CD4-positive, alpha-beta memory T cell (primary cell): ENCODE results near the gene AJAP1. TPM values are rescaled to one million over a fixed set of nuclear protein-coding genes. Genes with fewer than 3 reads are reported as not detected.
"Not testable (repeated sequence)": the region's sequence is repeated elsewhere in the genome, so short reads cannot be mapped to it uniquely, and the experiment has no call there.

Source experiments
- CTCF ChIA-PET: fragments of 350-600 bp; sonication (Branson Sonifier 250); formaldehyde crosslinking; loops from one replicate; lab custom pipeline; 2021; ENCODE audit warnings: inconsistent platforms; ENCODE audit not compliant: partially characterized antibody; lab: Charles Lee
- POLR2A ChIA-PET: fragments of 350-600 bp; sonication (Branson Sonifier 250); formaldehyde crosslinking; loops from one replicate; lab custom pipeline; 2021; ENCODE audit not compliant: partially characterized antibody; lab: Charles Lee
- DNase-seq, 5 donors: peaks; one replicate each; pipeline versions ENCODE4 v3.0.0 to v3.0.0-alpha.2; 2020 to 2022; ENCODE audit warnings: mixed read lengths in 1 of 5
- H3K27ac ChIP-seq: one replicate; pipeline ENCODE4 v1.7.0; 2013; ENCODE audit warnings: low read depth, low read length
- H3K27me3 ChIP-seq: 2 replicates; pipeline ENCODE4 v1.7.0; 2013; ENCODE audit warnings: mild to moderate bottlenecking, low read length, moderate library complexity; ENCODE audit not compliant: insufficient read depth
- H3K36me3 ChIP-seq: 2 replicates; pipeline ENCODE4 v1.7.0; 2013; ENCODE audit warnings: mild to moderate bottlenecking, low read length, moderate library complexity; ENCODE audit not compliant: insufficient read depth
- H3K4me1 ChIP-seq: 2 replicates; pipeline ENCODE4 v1.7.0; 2013; ENCODE audit warnings: mild to moderate bottlenecking, low read length, moderate library complexity; ENCODE audit not compliant: insufficient read depth
- H3K4me3 ChIP-seq, 2 donors: one replicate each; pipeline ENCODE4 v1.7.0; 2013; ENCODE audit warnings: low read length in 2 of 2, mild to moderate bottlenecking in 1 of 2
- H3K9me3 ChIP-seq, 2 donors: one replicate each; pipeline ENCODE4 v1.7.0; 2013; ENCODE audit warnings: low read length in 2 of 2, control low read depth in 1 of 2; ENCODE audit not compliant: control insufficient read depth in 1 of 2
- H3K27ac Mint-ChIP-seq, 7 donors: one replicate each; pipeline ENCODE4 v1.8.0; 2020 to 2021; ENCODE audit warnings: mixed read lengths in 7 of 7, mild to moderate bottlenecking in 6 of 7, inconsistent platforms in 3 of 7, moderate library complexity in 3 of 7
- H3K27me3 Mint-ChIP-seq, 2 donors: one replicate each; pipeline ENCODE4 v1.8.0; 2020 to 2021; ENCODE audit warnings: mixed read lengths in 2 of 2
- H3K36me3 Mint-ChIP-seq, 2 donors: one replicate each; pipeline ENCODE4 v1.8.0; 2020 to 2021; ENCODE audit warnings: mixed read lengths in 2 of 2, inconsistent platforms in 1 of 2, mild to moderate bottlenecking in 1 of 2
- H3K4me1 Mint-ChIP-seq, 4 donors: one replicate each; pipeline ENCODE4 v1.8.0; 2020 to 2021; ENCODE audit warnings: mixed read lengths in 4 of 4, mild to moderate bottlenecking in 1 of 4
- H3K4me3 Mint-ChIP-seq, 8 donors: one replicate each; pipeline ENCODE4 v1.8.0; 2020 to 2021; ENCODE audit warnings: mixed read lengths in 8 of 8, mild to moderate bottlenecking in 7 of 8, moderate library complexity in 6 of 8, inconsistent platforms in 3 of 8
- H3K9me3 Mint-ChIP-seq, 8 donors: one replicate each; pipeline ENCODE4 v1.8.0; 2020 to 2021; ENCODE audit warnings: mixed read lengths in 8 of 8, mild to moderate bottlenecking in 5 of 8, inconsistent platforms in 3 of 8, moderate library complexity in 1 of 8
- intact Hi-C: fragments of 100-400 bp; cut with micrococcal nuclease; formaldehyde crosslinking; loops from one replicate; pipeline ENCODE4 v1.15.1; 2023
- polyA plus RNA-seq, 2 donors: library from polyadenylated mRNA; unstranded; fragments of 300-500 nt; fragmentation: Illumina TruSeq; gene quantifications; one replicate each; pipeline ENCODE4 v1.2.3, GENCODE V29; 2021
- total RNA-seq, 2 experiments: library from RNA; stranded (reverse); gene quantifications; one replicate each; pipeline ENCODE4 v1.2.3, GENCODE V29; 2021

The AJAP1 gene
- total and polyA plus RNA-seq, 4 experiments from 2014 or later = 0.09 TPM; not detected in 3

GRCh38 chr1:4615138-4615470 is 39.3 kb upstream of the AJAP1 start:
- Histone ChIP-seq H3K36me3 (no peaks in the 10 kb centered on the region), H3K9me3 (peaks cover 0 to 5% of the 10 kb centered on the region in 2 donors), H3K4me3 (no peak overlapping the region), H3K27me3 (no peaks in the 10 kb centered on the region), H3K4me1 (no peaks in the 10 kb centered on the region), H3K27ac (no peak overlapping the region)
- Mint-ChIP-seq H3K4me1 (no peaks in the 10 kb centered on the region), H3K27ac (no peak overlapping the region), H3K36me3 (peaks cover 0 to 2% of the 10 kb centered on the region in 2 donors), H3K27me3 (peaks cover 5 to 15% of the 10 kb centered on the region in 2 donors), H3K4me3 (no peak overlapping the region), H3K9me3 (peaks cover 0 to 12% (median 9%) of the 10 kb centered on the region in 8 donors)
- no peak for DNase-seq
- intact Hi-C loops = no loop called here
- ChIA-PET CTCF (no interaction called here), POLR2A (no interaction called here)

GRCh38 chr1:4615501-4615900 is 38.9 kb upstream of the AJAP1 start:
- no peaks in the 10 kb centered on the region for H3K27me3 ChIP-seq
- no peaks in the 10 kb centered on the region for H3K4me1 Mint-ChIP-seq
- H3K4me1 ChIP-seq = no peaks in the 10 kb centered on the region
- H3K9me3 Mint-ChIP-seq = peaks cover 0 to 8% (median 7%) of the 10 kb centered on the region in 8 donors
- POLR2A ChIA-PET = no interaction called here
- H3K9me3 ChIP-seq = peaks cover 0 to under 1% of the 10 kb centered on the region in 2 donors
- CTCF ChIA-PET = no interaction called here
- DNase-seq = no peak
- peaks cover 5 to 15% of the 10 kb centered on the region in 2 donors for H3K27me3 Mint-ChIP-seq
- H3K36me3 ChIP-seq = no peaks in the 10 kb centered on the region
- peaks cover 0 to 2% of the 10 kb centered on the region in 2 donors for H3K36me3 Mint-ChIP-seq
- H3K27ac Mint-ChIP-seq = no peak overlapping the region
- H3K4me3 ChIP-seq = no peak overlapping the region
- H3K4me3 Mint-ChIP-seq = no peak overlapping the region
- intact Hi-C loops = no loop called here
- H3K27ac ChIP-seq = no peak overlapping the region

DNA sequence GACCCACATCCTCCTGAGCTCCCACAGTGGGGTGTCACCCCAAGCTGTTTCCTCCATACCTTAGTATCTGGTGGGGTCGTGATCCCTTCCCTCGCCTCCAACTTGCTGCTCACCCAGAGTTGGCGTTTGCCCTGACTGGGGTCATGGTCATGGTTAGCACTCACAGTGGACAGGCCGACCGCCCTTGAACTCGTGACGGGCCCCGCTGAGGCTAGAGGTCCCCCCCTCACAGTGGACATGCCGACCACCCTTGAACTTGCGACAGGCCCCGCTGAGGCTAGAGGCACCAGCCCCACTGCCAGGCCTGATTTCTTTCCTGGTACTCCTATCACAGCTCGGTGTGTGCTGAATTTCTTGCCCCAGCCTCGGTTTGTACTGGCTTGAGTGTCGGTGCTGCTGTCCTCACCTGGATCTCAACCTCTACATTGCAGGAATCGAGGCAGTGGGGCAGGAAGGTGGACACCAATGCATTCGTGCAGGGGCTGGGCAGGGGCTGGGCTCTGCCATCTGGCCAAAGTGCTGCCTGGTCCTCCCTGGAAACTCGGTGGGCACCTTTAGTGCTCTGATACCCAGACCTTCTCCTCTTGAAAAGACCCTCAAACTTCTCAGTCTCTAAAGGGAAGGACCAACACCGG is 37.5 kb upstream of the AJAP1 start:
- ChIA-PET CTCF (no interaction called here), POLR2A (no interaction called here)
- DNase-seq = no peak
- Histone ChIP-seq H3K4me3 (no peak overlapping the region), H3K27ac (no peak overlapping the region), H3K27me3 (no peaks in the 10 kb centered on the region), H3K36me3 (no peaks in the 10 kb centered on the region), H3K9me3 (no peaks in the 10 kb centered on the region), H3K4me1 (no peaks in the 10 kb centered on the region)
- intact Hi-C loops = no loop called here
- H3K27ac Mint-ChIP-seq = no peak overlapping the region
- no peaks in the 10 kb centered on the region for H3K9me3 Mint-ChIP-seq
- peaks cover 1 to 14% of the 10 kb centered on the region in 2 donors for H3K27me3 Mint-ChIP-seq
- H3K4me1 Mint-ChIP-seq = no peaks in the 10 kb centered on the region
- no peak overlapping the region for H3K4me3 Mint-ChIP-seq
- H3K36me3 Mint-ChIP-seq = peaks cover 0 to 2% of the 10 kb centered on the region in 2 donors

DNA sequence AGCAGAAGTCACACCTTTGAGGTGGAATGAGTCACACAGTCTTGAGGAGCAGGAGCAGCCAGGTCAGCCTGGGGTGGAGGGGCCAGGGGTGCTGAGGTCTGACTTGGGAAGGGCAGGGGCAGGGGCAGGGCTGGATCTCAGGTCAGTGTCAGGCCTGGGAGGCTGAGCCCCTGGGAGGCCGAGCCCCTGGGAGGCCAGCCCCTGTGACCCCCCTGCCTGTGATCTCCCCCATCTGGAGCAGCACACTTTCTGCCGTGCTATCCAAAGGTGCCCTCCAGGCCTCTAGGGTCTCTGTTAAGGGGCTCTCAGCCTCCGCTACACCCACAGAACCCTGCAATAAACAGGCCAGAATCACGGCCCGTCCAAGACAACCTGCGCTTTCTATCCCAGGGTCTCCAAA is 36.9 kb upstream of the AJAP1 start:
- H3K36me3 Mint-ChIP-seq = no peaks in the 10 kb centered on the region

GRCh38 chr1:4618827-4619226 is 35.6 kb upstream of the AJAP1 start:
- CTCF ChIA-PET, H3K4me1 ChIP-seq, H3K27me3 ChIP-seq, H3K27ac ChIP-seq, DNase-seq, H3K4me1 Mint-ChIP-seq, H3K9me3 ChIP-seq, H3K4me3 ChIP-seq, H3K27ac Mint-ChIP-seq, H3K9me3 Mint-ChIP-seq, H3K4me3 Mint-ChIP-seq, H3K36me3 ChIP-seq, POLR2A ChIA-PET, intact Hi-C loops, H3K36me3 Mint-ChIP-seq: not testable (repeated sequence)
- peaks cover 2 to 14% of the 10 kb centered on the region in 2 donors for H3K27me3 Mint-ChIP-seq

More for the DNA sequence above, 36.9 kb upstream of the AJAP1 start:
- H3K4me1 ChIP-seq = no peaks in the 10 kb centered on the region
- no peaks in the 10 kb centered on the region for H3K9me3 ChIP-seq
- H3K9me3 Mint-ChIP-seq = no peaks in the 10 kb centered on the region
- no peak for DNase-seq
- no peak overlapping the region for H3K27ac Mint-ChIP-seq
- H3K4me1 Mint-ChIP-seq = no peaks in the 10 kb centered on the region
- H3K27me3 Mint-ChIP-seq = peaks cover 2 to 14% of the 10 kb centered on the region in 2 donors
- no peak overlapping the region for H3K4me3 ChIP-seq
- ChIA-PET CTCF (no interaction called here), POLR2A (no interaction called here)
- H3K27me3 ChIP-seq = no peaks in the 10 kb centered on the region
- intact Hi-C loops = no loop called here
- H3K4me3 Mint-ChIP-seq = no peak overlapping the region
- H3K27ac ChIP-seq = no peak overlapping the region
- H3K36me3 ChIP-seq = no peaks in the 10 kb centered on the region

DNA sequence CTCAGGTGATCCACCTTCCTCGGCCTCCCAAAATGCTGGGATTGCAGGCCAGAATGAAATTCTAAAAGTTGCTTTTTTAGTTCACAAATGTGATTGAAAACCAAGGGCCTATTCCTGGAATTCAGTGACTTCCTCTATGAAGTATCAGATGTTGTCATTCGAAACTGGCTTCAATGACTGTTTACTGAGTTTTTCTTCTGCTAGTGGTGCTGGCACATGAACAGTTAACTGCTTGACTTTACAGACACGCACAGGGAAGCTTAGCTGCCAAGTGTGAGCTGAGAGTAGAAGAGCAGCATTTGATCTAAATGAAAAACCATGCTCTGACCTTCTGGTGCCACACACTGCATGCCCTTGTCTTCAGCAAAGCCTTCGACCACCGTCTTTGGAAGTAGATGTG is 32.8 kb upstream of the AJAP1 start:
- Histone ChIP-seq H3K27me3 (no peaks in the 10 kb centered on the region), H3K9me3 (no peaks in the 10 kb centered on the region), H3K4me1 (no peaks in the 10 kb centered on the region), H3K4me3 (no peak overlapping the region), H3K27ac (no peak overlapping the region), H3K36me3 (no peaks in the 10 kb centered on the region)
- no peak overlapping the region for H3K27ac Mint-ChIP-seq
- H3K4me3 Mint-ChIP-seq = no peak overlapping the region
- DNase-seq = no peak
- H3K36me3 Mint-ChIP-seq = no peaks in the 10 kb centered on the region
- H3K9me3 Mint-ChIP-seq = peaks cover 0 to 2% (median 0%) of the 10 kb centered on the region in 8 donors
- ChIA-PET POLR2A (no interaction called here), CTCF (interaction anchor here (1.2 kb wide), 1 partner anchor 29 kb away, joined by 4 read pairs; no protein-coding TSS in a partner anchor)
- intact Hi-C loops = no loop called here
- peaks cover 0 to 2% of the 10 kb centered on the region in 2 donors for H3K27me3 Mint-ChIP-seq
- H3K4me1 Mint-ChIP-seq = no peaks in the 10 kb centered on the region

- no peaks in the 10 kb centered on the region for H3K4me1 ChIP-seq
- Mint-ChIP-seq H3K36me3 (no peaks in the 10 kb centered on the region), H3K27me3 (peaks cover 0 to 2% of the 10 kb centered on the region in 2 donors), H3K4me3 (no peak overlapping the region), H3K27ac (no peak overlapping the region), H3K9me3 (peaks cover 0 to 2% (median 0%) of the 10 kb centered on the region in 8 donors), H3K4me1 (no peaks in the 10 kb centered on the region)
- H3K4me3 ChIP-seq = no peak overlapping the region
- CTCF ChIA-PET = no interaction called here
- no peaks in the 10 kb centered on the region for H3K27me3 ChIP-seq
- intact Hi-C loops = no loop called here
- no peak for DNase-seq
- no peaks in the 10 kb centered on the region for H3K36me3 ChIP-seq
- no peak overlapping the region for H3K27ac ChIP-seq
- H3K9me3 ChIP-seq = no peaks in the 10 kb centered on the region
- POLR2A ChIA-PET = no interaction called here
Observed at GRCh38 chr1:4622821-4623220, 31.6 kb upstream of the AJAP1 start.
